ENCODE results near the gene CHCHD10. TPM values are rescaled to one million over a fixed set of nuclear protein-coding genes. Genes with fewer than 3 reads are reported as not detected.

Gene CHCHD10
- total and polyA plus RNA-seq, 2 of the 13 experiments (the other 11 are each of a cell fraction or from before 2014, with no cell fraction given), result 37.0 to 62.8 TPM

DNA sequence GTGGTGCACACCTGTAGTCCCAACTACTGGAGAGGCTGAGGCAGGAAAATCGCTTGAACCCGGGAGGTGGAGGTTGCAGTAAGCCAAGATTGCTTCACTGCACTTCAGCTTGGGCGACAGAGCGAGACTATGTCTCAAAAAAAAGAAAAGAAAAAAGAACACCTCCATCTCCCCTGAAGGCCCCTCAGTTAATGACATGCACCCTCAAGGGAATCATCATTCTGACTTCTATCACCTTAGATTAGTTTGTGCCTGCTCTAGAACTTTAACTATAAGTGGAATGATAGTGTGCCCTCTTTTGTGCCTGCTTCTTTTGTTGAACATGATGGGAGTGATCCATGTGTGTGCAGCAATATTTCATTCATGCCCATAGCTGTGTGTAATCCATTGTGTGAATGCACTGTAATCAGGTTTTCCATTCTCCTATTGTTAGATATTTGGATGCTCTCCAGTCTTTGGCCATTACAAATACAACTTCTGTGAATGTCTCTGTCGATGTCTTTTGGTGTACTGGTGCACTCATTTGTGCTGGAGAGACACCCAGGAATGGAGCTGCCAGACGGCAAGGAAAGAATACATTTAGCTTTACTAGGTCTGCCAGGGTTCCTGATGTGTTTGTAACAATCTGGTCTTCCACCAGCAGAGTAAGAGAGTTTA, 12.7 kb downstream of the CHCHD10 start:
- no peak overlapping the region for H3K27ac ChIP-seq (ENCODE audit: extremely low read length, insufficient read depth, low read length)
- ChIA-PET CTCF (ENCODE audit: low intra/inter-chr PET ratio, low total read pairs) (no interaction called here), POLR2A (interaction anchor here (4.9 kb wide), 1 partner anchor 10 kb away, joined by 52 read pairs; the partner anchor contains the start of genes C22orf15 and CHCHD10)
- no peak overlapping the region for H3K9ac ChIP-seq (ENCODE audit: insufficient read depth, low read depth, low read length)
- peaks cover under 1% of the 10 kb centered on the region for H3K79me2 ChIP-seq (ENCODE audit: insufficient read depth, low read length)
- no peak overlapping the region for H2AFZ ChIP-seq (ENCODE audit: low read length)
- H4K20me1 ChIP-seq (ENCODE audit: insufficient read depth, low read length), result no peaks in the 10 kb centered on the region
- H3K4me3 ChIP-seq (replicated peaks in 1 of 3; ENCODE audit: insufficient read depth in 1 of 3, low read depth in 2 of 3, low read length in 3 of 3), result no peak overlapping the region
- H3K4me1 ChIP-seq (ENCODE audit: insufficient read depth, low read length), result peaks cover 16% of the 10 kb centered on the region
- intact Hi-C loops (cut with micrococcal nuclease; ENCODE audit: unreplicated experiment), result no loop called here
- 51% methylated on average over 6 of the region's 6 CpGs for WGBS (ENCODE audit: low lambda C conversion rate)
- FAIRE-seq (no peak), DNase-seq (ENCODE audit: low spot score) (no peak), ATAC-seq (no peak)
- TF ChIP-seq RAD51 (IDR thresholded peaks at IDR 0.05; ENCODE audit: borderline replicate concordance) (no peak), ZNF431 (CRISPR knock-in tag; IDR thresholded peaks at IDR 0.05; ENCODE audit: borderline replicate concordance, low read depth) (no peak), MTF1 (CRISPR knock-in tag; IDR thresholded peaks at IDR 0.05) (no peak), IRX3 (CRISPR knock-in tag; IDR thresholded peaks at IDR 0.05; ENCODE audit: borderline replicate concordance, low read depth) (no peak), POLR2A (IDR thresholded peaks at IDR 0.05; ENCODE audit: insufficient read depth in 1 of 2, low read depth in 2 of 2, low read length in 2 of 2) (no peak), HMG20A (CRISPR knock-in tag; IDR thresholded peaks at IDR 0.05; ENCODE audit: borderline replicate concordance) (no peak), ZNF660 (CRISPR knock-in tag; IDR thresholded peaks at IDR 0.05; ENCODE audit: borderline replicate concordance, low read depth) (no peak), YY1 (IDR thresholded peaks at IDR 0.05; ENCODE audit: insufficient read depth, insufficient replicate concordance, low read depth, low read length) (no peak), ZC3H4 (CRISPR knock-in tag; IDR thresholded peaks at IDR 0.05; ENCODE audit: borderline replicate concordance) (no peak), ZNF343 (CRISPR knock-in tag; IDR thresholded peaks at IDR 0.05) (no peak), HNRNPL (IDR thresholded peaks at IDR 0.05; ENCODE audit: low read depth, low read length) (no peak), ZNF329 (CRISPR knock-in tag; IDR thresholded peaks at IDR 0.05; ENCODE audit: low read depth) (no peak), NFE2L1 (CRISPR knock-in tag; IDR thresholded peaks at IDR 0.05; ENCODE audit: borderline replicate concordance) (no peak), TRIM24 (CRISPR knock-in tag; IDR thresholded peaks at IDR 0.05) (no peak), TIGD3 (CRISPR knock-in tag; IDR thresholded peaks at IDR 0.05; ENCODE audit: borderline replicate concordance) (no peak)
- H3K4me2 ChIP-seq (ENCODE audit: low read depth, low read length), result no peak overlapping the region
- no peaks in the 10 kb centered on the region for H3K9me3 ChIP-seq (ENCODE audit: low read length)
- no peaks in the 10 kb centered on the region for H3K36me3 ChIP-seq (replicated peaks in 1 of 2; ENCODE audit: control insufficient read depth in 1 of 2, insufficient read depth in 2 of 2, low read length in 2 of 2)
- in situ Hi-C loops (cut with HindIII; ENCODE audit: extremely low pct_ligation_motif_present, low pct_unique_long_range_greater_than_20kb), result no loop called here
- BruUV-seq (replicated peaks), result no TSS peak
- H3K27me3 ChIP-seq (ENCODE audit: control insufficient read depth in 1 of 2, insufficient read depth in 2 of 2, low read length in 2 of 2), result no peaks in the 10 kb centered on the region; a peak in 1 of 5 replicates
